Heart right ventricle (tissue), 16 donors: ENCODE measurements around the gene PLS1. TPM values are rescaled to one million over a fixed set of nuclear protein-coding genes. Genes with fewer than 3 reads are reported as not detected.

Experiments used
- ATAC-seq, 8 donors: fragments of 200-7000 bp; cut with Tn5 transposase; one replicate each; pipeline ENCODE4 v1.9.1; 2020; ENCODE audit warnings: mild to moderate bottlenecking in 8 of 8, moderate library complexity in 8 of 8, moderate number of reproducible peaks in 1 of 8
- DNase-seq, 2 donors: peaks; one replicate each; pipeline ENCODE4 v3.0.0-alpha.2; 2020
- H3K27ac ChIP-seq, 10 donors: fragments of 200-600 bp; sonication (generic) in 2 of 10; one replicate each; pipeline versions ENCODE4 v1.5.0 to v1.8.0; 2020 to 2022; ENCODE audit warnings: mild to moderate bottlenecking in 3 of 10
- H3K27me3 ChIP-seq, 7 donors: fragments of 200-600 bp; one replicate each; pipeline ENCODE4 v1.8.0; 2021 to 2022; ENCODE audit warnings: mild to moderate bottlenecking in 2 of 7
- H3K36me3 ChIP-seq, 9 donors: fragments of 200-600 bp; sonication (generic) in 1 of 9; one replicate each; pipeline versions ENCODE4 v1.5.0 to v1.8.0; 2020 to 2022; ENCODE audit warnings: mild to moderate bottlenecking in 2 of 9
- H3K4me1 ChIP-seq, 9 donors: fragments of 200-600 bp; sonication (generic) in 1 of 9; one replicate each; pipeline versions ENCODE4 v1.5.0 to v1.8.0; 2020 to 2022; ENCODE audit warnings: mild to moderate bottlenecking in 4 of 9
- H3K4me3 ChIP-seq, 10 donors: fragments of 200-600 bp; sonication (generic) in 2 of 10; one replicate each; pipeline versions ENCODE4 v1.5.0 to v1.8.0; 2020 to 2022; ENCODE audit warnings: mild to moderate bottlenecking in 7 of 10, moderate library complexity in 2 of 10
- H3K9me3 ChIP-seq, 11 donors: fragments of 200-600 bp in 10 of 11; sonication (generic) in 2 of 11; one replicate each; pipeline versions ENCODE4 v1.5.0 to v1.8.0; 2013 to 2022; ENCODE audit warnings: mild to moderate bottlenecking in 2 of 11, control low read depth in 1 of 11, moderate library complexity in 1 of 11
- CTCF ChIP-seq, 9 donors: fragments of 200-600 bp; sonication (generic) in 2 of 9; IDR thresholded peaks; one replicate each; pipeline versions ENCODE4 v1.5.0 to v1.8.0; 2021 to 2022; ENCODE audit warnings: antibody characterized with exemption in 9 of 9, mild to moderate bottlenecking in 5 of 9, moderate library complexity in 1 of 9
- WGBS, 2 donors: extraction: QIAGEN DNeasy Blood & Tissue Kit; methylation state at CpG; one replicate each; pipeline ENCODE4 v1.1.7; 2013; ENCODE audit warnings: inconsistent platforms in 1 of 2; 5-methylcytosine and 5-hydroxymethylcytosine counted together
- intact Hi-C, 10 donors: fragments of 100-400 bp; cut with DNase I; formaldehyde crosslinking; loops; one replicate each; pipeline versions ENCODE4 v1.11.1 to v1.14.2; 2022
- polyA plus RNA-seq, 2 donors: library from polyadenylated mRNA; stranded (reverse); fragments of 200-250 nt; gene quantifications; one replicate each; pipeline ENCODE4 v1.2.3, GENCODE V29; 2013
- total RNA-seq, 10 donors: library from RNA; stranded (reverse); fragmentation: NEBNext Ultra II Directional in 3 of 10; extraction: Animal tissue kit (Norgen Biotek cat#: 25700) in 3 of 10; gene quantifications; one replicate each; pipeline versions ENCODE4 v1.2.1 to v1.2.4, GENCODE V29; 2021 to 2023
- donor health status: Arrhythmogenic right ventricular cardiomyopathy.
- donor health status: ischemic (EF 13 %, LVEDD 7.1; RV severe dilation, severe dysfunction).
- donor health status: healthy with polysubstance abuse.
- donor health status: DM: no; HTN: yes; CAD: no.
- donor health status: DM: no; HTN: no; CAD: no.
- donor health status: ischemic (EF 25% LVEDD 6.9; RV normal size, moderate dysfunction).
- donor health status: ischemic (EF 25% LVEDD 5.7; RV mildly dilated, moderate dysfunction).
- donor health status: healthy.
- donor health status: DM: yes; HTN: yes; CAD: no.
- donor health status: Ischemic cardiomyopathy.
- donor health status: ischemic (EF 35%, LVEDD 5.7; RV mildly dilated, moderate dysfunction).
- donor health status: nonischemic (EF 11% LVEDD 7.7; RV severe dilation, severe dysfunction).
- donor health status: DM: yes; HTN: yes; CAD: no.
- donor health status: PGD.
- donor health status: ischemic (EF 29% LVEDD 5.4; RV normal size, mild dysfunction).
- donor health status: nonischemic (EF 23%, LVEDD 6.1; RV moderate dilation, normal function).

PLS1 gene
- total and polyA plus RNA-seq, 12 donors = 0.72 to 2.7 (median 1.5) TPM

GRCh38 chr3:142633073-142633472 lies 36.9 kb downstream of the PLS1 start:
- intact Hi-C loops = no loop called here
- DNase-seq (no peak), ATAC-seq (no peak)
- H3K36me3 ChIP-seq = no peaks in the 10 kb centered on the region
- TF ChIP-seq CTCF (IDR thresholded peaks at IDR 0.05) = no peak
- no peaks in the 10 kb centered on the region for H3K27me3 ChIP-seq
- peaks cover 0 to 3% (median 0%) of the 10 kb centered on the region in 9 donors for H3K4me1 ChIP-seq
- no peaks in the 10 kb centered on the region for H3K9me3 ChIP-seq
- WGBS, 2 donors = 60 to 62% methylated on average over 5 of the region's 5 CpGs
- H3K4me3 ChIP-seq = no peak overlapping the region
- no peak overlapping the region for H3K27ac ChIP-seq

GRCh38 chr3:142636050-142636449 lies 39.9 kb downstream of the PLS1 start:
- H3K4me1 ChIP-seq = no peaks in the 10 kb centered on the region
- H3K36me3 ChIP-seq = no peaks in the 10 kb centered on the region
- H3K27ac ChIP-seq = no peak overlapping the region
- no peaks in the 10 kb centered on the region for H3K9me3 ChIP-seq
- intact Hi-C loops = no loop called here
- DNase-seq = no peak
- no peaks in the 10 kb centered on the region for H3K27me3 ChIP-seq
- no peak for ATAC-seq
- H3K4me3 ChIP-seq = no peak overlapping the region
- no peak for TF ChIP-seq CTCF (IDR thresholded peaks at IDR 0.05)

- intact Hi-C loops = no loop called here
- ATAC-seq = no peak
- H3K36me3 ChIP-seq = no peaks in the 10 kb centered on the region
- no peaks in the 10 kb centered on the region for H3K4me1 ChIP-seq
- no peak overlapping the region for H3K27ac ChIP-seq
- WGBS, 2 donors = 88 to 90% methylated on average over 6 of the region's 6 CpGs
- no peaks in the 10 kb centered on the region for H3K27me3 ChIP-seq
- H3K4me3 ChIP-seq = no peak overlapping the region
- TF ChIP-seq CTCF (IDR thresholded peaks at IDR 0.05) = no peak
- no peak for DNase-seq
- H3K9me3 ChIP-seq = no peaks in the 10 kb centered on the region
These were observed 40.5 kb downstream of the PLS1 start for GRCh38 chr3:142636664-142637063.

GRCh38 chr3:142638291-142638690 lies 42.1 kb downstream of the PLS1 start:
- no peak overlapping the region for H3K27ac ChIP-seq
- H3K4me1 ChIP-seq = no peaks in the 10 kb centered on the region
- H3K4me3 ChIP-seq = no peak overlapping the region
- H3K9me3 ChIP-seq = no peaks in the 10 kb centered on the region
- WGBS, 2 donors = 63 to 64% methylated on average over 2 of the region's 2 CpGs
- TF ChIP-seq CTCF (IDR thresholded peaks at IDR 0.05) = no peak
- no peaks in the 10 kb centered on the region for H3K36me3 ChIP-seq
- DNase-seq = no peak
- no peak for ATAC-seq
- intact Hi-C loops = no loop called here
- no peaks in the 10 kb centered on the region for H3K27me3 ChIP-seq

- Histone ChIP-seq H3K36me3 (no peaks in the 10 kb centered on the region), H3K27ac (no peak overlapping the region), H3K4me1 (no peaks in the 10 kb centered on the region), H3K27me3 (no peaks in the 10 kb centered on the region), H3K9me3 (no peaks in the 10 kb centered on the region), H3K4me3 (no peak overlapping the region)
- TF ChIP-seq CTCF (IDR thresholded peaks at IDR 0.05) = no peak
- DNase-seq (no peak), ATAC-seq (no peak)
- 67 to 89% methylated on average over 3 of the region's 3 CpGs for WGBS, 2 donors
- intact Hi-C loops = no loop called here
These were observed 45.3 kb downstream of the PLS1 start for GRCh38 chr3:142641504-142641903.
